NCI-H226 (cell line): Measurements from ENCODE around the gene KLRC3.
"Not testable (repeated sequence)": the region's sequence is repeated elsewhere in the genome, so short reads cannot be mapped to it uniquely, and the experiment has no call there.

Experiments used
- DNase-seq: peaks from one replicate; pipeline ENCODE4 v3.0.0-alpha.2; 2015

The KLRC3 gene

DNA sequence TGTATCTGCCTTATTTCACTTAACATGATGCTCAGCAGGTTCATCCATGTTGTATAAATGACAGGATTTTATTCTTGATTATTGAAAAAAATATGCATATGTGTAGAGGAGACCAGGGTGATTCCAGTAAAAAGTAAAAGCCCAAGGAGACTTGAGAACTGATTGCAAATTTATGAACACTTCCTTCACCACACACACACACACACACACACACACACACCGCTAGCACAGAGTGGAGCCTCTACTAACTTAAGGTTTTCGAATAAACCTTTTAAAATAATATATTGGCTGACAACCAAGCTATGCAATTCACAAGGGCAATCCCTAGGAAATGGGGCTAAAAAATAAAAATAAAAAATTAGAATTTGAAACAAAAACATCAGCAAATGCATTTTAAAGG, 22.2 kb downstream of the KLRC3 start:
- DNase-seq, result no peak

DNA sequence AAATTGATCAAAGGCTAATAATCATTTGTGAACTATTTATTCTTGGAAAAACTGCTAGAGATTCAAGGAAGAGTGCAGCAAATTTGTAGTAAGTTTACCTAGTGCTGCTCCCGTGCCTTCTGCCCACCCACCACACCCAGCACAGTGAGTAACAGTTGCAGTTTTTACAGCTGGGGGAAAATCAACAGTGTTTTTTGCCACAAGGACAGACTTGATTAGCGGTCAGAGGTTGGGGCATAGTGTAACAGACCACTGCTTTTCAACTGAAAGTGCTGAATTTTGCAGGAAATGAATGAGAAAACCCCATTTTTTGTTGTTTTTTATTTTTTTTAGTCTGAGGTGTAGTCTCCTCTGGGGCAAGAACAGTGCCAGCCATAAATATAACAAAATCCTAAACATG, 23.1 kb downstream of the KLRC3 start:
- no peak for DNase-seq

DNA sequence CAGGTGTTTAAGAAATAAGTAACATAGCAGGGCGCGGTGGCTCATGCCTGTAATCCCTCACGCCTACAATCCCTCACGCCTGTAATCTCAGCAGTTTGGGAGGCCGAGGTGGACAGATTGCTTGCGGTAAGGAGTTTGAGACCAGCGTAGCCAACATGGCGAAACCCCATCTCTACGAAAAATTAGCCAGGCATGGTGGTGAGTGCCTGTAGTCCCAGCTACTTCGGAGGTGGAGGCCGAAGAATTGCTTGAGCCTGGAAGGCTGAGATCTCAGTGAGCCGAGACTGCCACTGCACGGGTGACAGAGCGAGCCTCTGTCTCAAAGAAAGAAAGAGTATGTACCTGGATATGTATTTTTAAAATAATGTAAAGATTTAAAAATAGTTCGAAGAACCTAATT, 24.2 kb downstream of the KLRC3 start:
- not testable (repeated sequence) for DNase-seq

DNA sequence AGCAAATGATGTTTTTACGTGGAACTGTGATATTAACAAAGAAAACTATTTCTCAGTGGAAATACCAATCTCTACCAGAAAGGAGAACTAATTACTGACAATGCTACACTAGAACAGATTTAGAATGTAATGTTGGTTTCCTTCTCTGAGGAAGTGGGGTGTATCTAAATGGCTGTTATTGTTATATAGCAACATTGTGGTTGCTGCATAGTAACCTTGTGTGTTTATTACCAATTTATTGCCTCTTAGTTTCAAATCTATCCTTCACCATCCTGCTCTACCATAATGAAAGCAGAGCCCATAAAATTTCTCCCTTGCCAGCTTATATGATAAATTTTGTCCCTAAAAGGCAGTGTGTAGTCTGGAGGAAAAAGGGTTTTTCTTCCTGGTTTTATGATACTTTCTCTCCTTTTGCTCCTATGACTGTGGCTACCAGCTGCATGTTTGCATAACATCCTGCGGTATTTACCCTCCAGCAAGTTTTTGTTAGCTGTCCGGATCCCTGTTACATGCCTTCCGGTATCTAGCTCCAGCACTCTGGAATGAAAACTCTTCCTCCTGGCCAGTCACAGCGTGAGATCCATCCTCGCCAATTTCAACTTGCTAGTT, 24.9 kb downstream of the KLRC3 start:
- DNase-seq, result peak; percentile 84

DNA sequence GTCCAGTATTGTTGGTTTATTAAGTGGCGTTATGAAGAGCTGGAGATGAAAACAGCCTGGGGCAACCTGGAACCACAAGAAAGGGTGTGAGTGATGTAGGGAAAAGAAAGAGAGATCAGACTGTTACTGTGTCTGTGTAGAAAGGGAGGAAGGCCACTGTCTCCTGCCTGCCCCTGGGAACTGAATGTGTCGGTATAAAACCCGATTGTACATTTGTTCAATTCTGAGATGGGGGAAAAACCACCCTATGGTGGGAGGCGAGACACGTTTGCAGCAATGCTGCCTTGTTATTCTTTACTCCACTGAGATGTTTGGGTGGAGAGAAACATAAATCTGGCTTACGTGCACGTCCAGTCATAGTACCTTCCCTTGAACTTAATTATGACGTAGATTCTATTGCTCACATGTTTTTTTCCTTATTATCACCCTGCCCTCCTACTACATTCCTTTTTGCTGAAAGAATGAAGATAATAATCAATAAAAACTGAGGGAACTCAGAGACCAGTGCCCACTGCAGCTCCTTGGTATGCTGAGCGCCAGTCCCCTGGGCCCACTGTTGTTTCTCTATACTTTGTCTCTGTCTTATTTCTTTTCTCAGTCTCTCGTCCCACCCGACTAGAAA, 25.8 kb downstream of the KLRC3 start:
- not testable (repeated sequence) for DNase-seq

DNA sequence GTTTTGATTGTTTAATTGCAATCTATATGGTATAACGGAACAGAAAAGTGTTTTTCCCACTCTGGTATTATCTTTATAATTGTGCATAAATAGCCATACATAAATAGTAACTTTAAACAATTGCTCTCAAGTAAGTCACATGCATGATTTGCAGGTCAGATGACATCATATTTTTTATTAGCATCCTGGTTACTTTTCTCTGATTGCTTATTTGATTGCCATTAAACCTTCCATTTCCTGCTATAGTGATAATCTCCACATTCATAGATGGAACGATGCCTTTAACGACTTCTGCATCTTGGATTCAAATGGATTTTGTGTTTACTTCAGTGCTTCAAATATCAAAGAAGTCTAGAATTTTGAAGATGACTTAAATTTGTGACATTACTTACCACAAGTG, 27.1 kb downstream of the KLRC3 start:
- no peak for DNase-seq

DNA sequence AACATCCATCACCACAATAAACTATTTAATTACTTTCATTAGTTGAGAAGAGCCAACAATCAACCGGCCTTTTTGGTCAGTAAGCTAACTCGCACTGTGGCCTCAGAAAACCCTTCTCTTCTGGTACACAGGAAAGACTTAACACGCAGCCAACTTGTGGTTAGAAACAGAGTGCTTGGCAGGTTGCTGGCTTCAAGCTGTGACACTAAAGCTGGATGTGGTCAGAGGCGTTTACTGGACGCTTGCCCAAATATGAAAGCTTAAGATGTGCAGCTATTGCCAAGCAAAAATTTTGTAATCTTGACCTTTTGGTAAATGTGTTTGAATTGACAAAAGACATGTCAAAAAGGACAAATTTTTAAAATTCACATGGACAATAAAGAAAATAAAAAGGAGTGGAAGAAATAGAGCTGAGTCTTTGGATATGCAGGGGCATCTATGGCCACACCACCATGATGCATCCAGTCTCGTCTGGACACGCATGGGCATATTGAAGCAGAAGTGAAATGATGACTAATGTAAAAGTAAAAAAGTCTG, 27.9 kb downstream of the KLRC3 start:
- peak; percentile 78 for DNase-seq

DNA sequence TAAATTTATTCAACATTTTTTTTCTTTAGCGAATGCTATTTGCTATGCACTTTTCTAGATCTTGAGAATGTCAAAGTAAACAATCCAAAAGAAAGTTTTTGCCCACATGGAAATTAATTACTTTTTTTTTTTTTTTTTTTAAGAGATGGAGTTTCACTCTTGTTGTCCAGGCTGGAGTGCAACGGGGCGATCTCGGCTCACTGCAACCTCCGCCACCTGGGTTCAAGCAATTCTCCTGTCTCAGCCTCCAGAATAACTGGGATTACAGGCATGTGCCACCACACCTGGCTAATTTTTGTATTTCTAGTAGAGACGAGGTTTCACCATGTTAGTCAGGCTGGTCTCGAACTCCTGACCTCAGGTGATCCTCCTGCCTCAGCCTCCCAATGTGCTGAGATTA, 29.4 kb downstream of the KLRC3 start:
- DNase-seq, result not testable (repeated sequence)

DNA sequence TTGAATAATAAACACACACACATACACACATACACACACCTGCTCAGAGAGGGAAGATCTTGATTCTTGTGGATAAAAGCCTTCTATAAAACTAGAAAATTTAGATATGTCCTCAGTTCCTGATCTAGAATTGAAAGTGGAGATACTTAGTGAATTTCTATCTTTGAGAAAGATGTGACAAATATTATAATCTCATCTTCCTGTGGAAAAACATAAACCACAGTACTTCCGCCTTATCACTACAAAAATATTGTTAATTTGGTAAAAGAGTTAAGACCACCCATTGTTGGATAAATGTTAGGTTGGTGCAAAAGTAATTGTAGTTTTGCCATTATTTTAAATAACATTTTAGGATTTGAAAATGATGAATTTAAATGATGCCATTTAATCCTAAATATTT, 30.5 kb downstream of the KLRC3 start, which contains the start of gene KLRK1:
KLRK1 (minus strand) TSS at position 138 of the 400 bp plus-strand sequence. CDS start 1,231 bp downstream, outside the sequence.
- no peak for DNase-seq

DNA sequence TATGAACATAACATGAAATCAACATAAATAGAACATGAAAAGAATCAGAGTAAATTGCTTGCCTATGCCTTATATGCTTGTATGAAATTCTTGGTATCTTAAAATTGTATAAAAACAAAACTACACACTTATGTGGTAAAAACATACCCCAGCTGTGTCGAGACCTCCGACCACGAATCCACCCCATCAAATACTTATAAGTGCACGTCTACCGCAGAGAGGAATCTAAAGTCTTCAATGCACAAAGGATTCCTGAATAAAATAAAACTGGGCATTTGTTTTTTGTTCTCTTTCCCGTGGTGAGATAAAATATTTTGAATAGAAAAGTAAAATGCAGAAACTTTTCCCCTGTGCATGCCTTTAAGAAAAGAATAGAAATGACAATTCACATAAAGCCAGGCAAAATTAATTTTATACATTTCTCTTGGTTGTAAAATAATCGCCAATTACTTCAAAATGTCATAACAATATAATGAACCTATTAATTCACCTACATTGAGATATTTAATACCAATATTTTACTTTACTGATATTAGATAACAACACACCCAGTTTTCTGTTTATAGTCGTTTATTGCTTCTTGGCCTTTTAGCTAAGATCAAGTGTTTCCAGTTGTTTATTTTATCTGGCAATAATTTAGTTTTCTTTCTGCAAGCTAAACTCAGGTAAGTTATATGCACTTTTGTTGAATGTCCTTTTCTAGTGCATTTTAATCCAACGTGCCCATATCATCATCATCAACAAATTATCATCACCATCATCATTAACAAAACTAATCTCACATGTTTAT, 31.6 kb downstream of the KLRC3 start:
- DNase-seq, result no peak

DNA sequence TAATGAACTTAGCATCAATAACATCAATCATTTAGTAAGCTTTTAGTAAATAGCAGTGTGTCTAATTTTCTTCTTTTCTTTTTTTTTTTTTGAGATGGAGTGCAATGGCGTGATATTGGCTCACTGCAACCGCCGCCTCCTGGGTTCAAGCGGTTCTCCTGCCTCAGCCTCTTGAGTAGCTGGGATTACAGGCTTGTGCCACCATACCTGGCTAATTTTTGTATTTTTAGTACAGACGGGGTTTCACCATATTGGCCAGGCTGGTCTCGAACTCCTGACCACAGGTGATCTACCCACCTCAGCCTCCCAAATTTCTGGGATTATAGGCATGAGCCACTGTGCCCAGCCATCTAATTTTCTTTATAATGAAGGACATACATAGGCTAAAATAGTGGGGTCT, 32.9 kb downstream of the KLRC3 start:
- DNase-seq, result not testable (repeated sequence)

DNA sequence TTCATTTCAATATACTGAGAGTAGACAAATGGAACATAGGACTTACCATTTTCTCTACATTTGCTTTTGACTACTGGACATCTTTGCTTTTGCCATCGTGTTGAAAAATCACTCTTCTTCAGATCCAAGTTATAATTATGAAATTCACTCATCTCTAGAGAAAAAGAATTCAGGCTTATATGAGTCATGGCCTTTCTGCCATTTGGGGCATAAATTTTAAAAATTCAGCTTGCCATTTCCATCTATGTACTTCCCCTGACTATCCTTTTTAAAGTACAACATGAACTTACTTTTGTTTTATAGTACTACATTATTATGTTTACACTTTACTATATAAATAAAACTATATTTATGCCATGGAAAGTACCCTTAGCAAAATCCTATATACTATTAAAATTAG, 33.5 kb downstream of the KLRC3 start:
- DNase-seq, result no peak

DNA sequence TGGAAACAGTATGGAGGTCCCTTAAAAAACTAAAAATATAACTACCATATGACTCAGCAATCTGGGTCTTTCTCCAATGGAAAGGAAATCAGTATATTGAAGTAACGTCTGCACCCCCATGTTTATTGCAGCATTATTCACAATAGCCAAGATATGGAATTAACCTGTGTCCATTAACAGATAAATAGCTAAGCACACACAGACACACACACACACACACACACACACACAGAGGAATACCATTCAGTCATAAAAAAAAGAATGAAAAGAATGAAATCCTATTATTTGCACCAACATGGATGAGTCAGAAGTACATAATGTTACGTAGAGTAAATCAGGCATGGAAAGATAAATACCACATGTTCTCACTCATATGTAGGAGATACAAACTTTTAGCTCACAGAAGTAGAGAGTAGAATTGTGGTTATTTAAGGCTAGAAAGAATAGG, 35.2 kb downstream of the KLRC3 start:
- DNase-seq, result peak; percentile 65

DNA sequence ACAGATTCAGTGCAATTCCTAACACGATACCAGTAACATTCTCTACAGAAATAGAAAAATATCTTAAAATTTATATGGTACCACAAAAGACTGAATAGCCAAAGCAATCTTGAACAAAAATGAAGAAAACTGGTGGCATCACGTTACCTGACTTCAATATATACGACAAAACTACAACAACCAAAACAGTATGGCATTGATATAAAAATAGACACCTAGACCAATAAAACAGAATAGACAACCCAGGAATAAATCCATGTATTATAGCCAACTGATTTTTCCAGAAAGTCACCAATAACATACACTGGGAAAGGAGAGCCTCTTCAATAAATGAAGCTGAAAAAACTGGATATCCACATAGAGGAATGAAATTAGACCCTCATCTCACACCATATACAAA, 36.2 kb downstream of the KLRC3 start:
- no peak for DNase-seq

DNA sequence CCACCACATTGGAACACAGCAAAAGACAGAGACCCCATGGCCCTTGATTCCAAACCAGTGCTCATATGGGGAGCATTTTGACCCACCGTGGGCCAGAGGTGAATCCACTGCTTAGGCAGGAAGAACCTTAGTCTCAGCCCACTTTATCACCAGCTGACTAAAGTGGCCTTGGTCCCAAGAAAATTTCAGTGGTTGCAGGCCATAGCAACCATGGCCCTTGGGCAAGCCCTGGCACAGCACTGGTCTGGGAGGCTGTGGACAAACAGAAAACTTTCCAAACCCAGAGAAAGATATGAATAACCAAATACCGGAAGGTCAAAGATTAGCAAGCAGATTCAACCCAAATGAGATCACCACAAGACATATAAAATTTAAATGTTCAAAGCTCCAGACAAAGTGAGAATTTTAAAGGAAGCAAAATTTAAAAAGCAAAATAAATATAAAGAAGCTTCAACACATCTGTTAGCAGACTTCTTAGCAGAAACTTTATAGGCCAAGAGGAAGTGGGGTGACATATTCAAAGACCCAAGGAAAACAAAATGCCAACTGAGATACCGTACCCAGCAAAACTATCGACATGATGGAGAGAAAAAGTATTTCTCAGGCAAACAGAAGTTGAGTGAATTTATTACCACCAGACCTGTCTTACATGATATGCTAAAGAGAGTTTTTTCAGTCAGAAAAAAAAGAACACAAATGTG, 38.3 kb downstream of the KLRC3 start:
- DNase-seq, result no peak

DNA sequence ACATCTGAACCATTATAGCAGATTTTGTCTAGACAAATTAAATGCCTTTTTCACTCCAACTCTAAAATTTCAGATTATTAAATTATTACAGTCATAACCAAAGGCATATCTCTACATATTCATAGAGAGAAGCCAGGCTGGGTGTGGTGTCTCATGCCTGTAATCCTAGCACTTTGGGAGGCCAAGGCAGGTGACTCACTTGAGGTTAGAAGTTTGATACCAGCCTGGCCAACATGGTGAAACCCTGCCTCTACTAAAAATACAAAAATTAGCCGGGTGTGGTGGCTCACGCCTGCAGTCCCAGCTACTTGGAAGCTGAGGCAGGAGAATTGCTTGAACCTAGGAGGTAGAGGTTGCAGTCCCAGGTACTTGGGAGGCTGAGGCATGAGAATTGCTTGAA, 41.7 kb downstream of the KLRC3 start:
- DNase-seq, result peak; percentile 34

DNA sequence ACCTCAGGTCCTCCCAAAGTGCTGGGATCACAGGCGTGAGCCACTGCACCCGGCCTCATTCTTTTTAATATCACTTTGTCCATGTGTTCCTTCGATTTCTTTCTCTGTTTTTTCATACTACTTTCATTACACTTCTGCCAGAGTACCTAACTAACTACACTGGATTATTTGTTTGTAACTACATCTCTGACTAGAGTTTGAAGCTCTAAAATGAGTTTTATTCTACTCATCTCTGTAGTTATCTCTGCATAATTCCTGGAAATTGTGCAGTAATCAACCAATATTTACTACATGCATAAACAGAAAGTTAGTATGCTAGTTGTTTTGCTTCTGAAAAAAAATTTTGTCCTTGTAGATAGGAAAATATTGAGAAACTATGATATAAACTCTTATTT, 45.8 kb downstream of the KLRC3 start:
- DNase-seq, result no peak

DNA sequence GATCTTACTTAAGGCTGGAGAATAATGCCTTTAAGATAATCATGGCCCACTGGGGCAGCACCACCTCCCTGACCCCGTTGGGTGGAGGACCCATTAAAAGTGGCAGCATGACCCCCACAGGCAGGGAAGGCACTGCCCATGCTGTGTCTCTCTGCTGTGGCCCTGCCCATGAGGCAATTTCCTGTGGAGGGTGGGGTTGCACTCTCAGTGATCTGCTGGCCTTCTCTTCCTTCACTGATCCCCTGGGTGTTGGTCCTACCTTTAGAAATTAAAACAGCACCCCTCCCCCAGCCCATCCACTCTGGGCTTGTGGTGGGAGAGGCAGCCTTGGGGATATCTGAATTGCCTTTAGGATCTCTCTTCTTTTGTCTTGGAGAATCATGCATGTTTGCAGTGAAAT, 47.8 kb downstream of the KLRC3 start:
- no peak for DNase-seq

DNA sequence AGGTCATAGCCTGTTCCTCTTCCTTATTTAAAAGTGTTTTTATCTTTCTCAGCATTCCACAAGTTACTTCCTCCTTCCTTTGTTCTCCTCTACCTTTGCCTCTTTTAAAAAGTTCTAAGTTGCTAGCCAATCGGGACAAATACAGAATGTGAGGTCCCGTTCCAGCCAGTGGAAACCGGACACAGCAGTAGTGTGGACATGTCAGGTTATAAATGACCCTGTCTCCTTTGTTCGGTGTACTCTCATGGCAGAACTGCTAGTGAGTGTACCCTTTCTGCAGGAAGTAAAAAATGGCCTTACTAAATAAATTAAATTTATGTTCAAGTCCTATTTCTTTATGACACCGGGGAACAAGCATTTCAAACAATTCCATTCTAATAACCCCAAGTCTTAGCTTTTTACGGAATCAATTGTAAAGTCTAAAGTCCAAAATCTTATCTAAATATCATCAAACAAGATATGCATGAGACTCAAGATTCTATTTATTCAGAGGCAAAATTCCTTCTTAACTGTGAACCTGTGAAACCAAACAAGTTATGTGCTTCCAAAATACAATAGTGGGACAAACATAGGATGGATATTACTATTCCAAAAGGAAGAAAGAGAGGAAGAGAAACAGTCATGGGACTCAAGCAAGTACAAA, 48.4 kb downstream of the KLRC3 start:
- not testable (repeated sequence) for DNase-seq

DNA sequence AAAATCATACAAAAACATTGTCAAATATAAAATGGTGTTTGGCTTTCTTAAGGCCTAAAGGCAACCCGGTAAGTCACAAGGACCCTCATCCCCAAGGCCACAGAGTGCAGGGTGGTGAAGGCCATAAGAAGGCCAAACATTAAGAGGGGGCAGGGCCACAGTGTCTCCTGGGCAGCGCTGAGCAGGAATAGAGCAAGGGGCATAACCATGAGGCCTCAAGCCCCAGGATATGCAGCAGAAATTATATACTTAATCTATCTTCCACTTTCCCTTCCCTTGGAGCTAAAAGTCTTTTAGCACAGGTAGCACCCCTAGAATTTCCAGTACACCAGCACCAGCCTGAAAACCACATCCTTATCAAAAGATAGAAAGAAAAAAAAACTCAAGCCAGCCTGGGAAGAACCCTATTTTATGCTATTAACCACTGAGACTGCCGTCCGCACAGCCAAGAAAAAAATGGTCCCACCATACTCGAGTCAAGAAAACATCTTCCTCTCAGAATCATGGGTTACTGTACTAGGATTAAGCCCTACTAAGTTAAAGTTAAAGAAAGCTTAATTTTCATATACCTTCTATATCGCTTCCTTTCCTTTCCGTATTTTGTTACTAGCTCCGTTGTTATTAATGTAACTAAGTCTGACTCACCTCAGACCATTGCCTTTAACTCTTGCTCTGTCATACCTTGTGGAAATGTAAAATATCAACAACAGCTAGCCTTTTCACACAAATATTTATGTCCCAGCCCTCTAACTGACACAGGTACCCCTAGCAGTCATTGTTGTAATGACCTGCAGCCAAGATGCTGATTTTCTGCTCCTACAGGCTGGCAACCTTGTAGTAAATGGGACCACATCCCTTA, 50.6 kb downstream of the KLRC3 start:
- no peak for DNase-seq
